GM19463 (cell line): Measurements from ENCODE around the gene SLC5A10.
"Not testable (repeated sequence)": the region's sequence is repeated elsewhere in the genome, so short reads cannot be mapped to it uniquely, and the experiment has no call there.

Experiments used
- ATAC-seq: cut with Tn5 transposase; IDR thresholded peaks from one replicate; pipeline ENCODE4 v1.9.1; 2021; ENCODE audit warnings: mild to moderate bottlenecking, moderate library complexity; ENCODE audit not compliant: unreplicated experiment

Gene SLC5A10

DNA sequence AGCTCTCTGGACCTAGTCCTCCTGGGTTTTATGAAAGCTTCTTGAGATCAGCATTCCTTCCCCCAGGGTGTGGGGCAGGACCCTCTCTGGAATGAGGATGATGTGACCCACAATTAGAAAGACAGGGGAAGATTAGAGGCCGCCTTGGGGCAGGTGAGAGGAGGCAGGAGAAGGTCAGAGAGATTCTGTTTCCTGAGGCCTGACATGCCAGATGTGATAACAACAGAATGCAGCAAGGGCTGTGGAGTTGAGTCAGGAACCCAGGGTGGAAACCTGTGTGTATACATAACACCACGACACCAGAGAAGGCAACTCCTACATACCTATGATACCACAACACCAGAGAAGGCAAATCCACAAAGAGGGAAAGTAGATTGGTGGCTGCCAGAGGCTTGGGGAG lies 5.4 kb upstream of the SLC5A10 start:
- no peak for ATAC-seq

DNA sequence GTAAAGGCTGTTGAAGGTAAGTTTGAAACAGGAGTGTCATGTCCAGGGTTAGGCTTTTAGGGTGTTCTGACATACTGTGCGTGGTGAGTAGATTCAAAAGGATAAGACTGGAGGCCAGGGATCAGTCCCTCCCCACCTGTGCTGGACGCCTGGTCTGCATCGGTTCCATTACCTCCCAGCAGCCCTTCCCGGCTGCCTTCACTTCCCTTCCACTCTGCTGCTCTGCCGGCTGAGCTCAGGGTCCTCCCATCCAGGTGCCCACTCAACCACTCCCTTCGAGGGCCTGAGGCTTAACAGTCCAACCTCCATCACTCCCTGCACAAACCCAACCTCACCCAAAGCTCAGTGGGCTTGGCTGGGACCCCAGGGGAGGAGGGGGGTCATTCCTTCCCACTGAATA lies 4.1 kb upstream of the SLC5A10 start:
- ATAC-seq, result no peak

DNA sequence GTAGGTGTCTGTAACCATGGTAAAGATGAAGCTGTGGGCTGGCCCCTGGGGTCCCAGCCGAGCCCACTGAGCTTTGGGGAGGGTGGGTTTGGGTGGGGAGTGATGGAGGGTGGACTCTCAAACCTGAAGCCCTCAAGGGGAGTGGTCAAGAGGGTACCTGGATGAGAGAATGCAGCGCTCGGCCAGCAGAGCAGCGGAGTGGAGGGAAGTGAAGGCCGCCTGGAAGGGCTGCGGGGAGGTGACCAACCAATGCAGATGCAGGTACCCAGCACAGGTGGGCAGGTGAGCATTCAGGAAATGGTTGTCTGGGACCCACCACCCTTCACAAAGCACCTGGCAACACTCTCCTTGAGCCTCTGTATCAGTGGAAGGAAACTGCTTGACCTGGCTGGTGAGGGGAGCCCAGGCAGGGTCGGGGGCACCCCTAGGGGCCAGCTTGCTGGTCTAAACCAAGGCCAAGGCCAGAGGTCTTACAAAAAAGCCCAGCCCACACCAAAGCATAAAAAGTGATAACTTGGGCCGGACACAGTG lies 3.4 kb upstream of the SLC5A10 start:
- no peak for ATAC-seq

DNA sequence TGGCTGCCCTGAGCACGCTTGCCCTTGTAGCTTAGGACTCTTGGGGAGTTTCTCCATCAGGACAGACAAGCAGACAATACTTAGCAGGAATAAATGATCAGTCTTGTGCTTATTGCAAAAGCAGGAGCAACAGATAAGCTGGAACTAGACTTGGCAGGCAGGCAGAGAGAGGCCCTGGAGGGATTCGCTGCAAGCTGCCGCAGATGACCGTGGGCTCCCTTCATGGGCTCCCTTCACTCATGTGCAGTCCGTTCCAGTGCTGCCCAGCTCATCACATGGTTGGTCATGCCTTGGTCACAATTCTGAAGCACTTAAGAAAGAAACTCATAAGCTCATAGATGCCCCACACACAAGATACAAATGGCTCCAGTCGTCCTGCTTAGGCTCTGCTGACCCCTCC lies 2.4 kb upstream of the SLC5A10 start:
- ATAC-seq, result no peak

DNA sequence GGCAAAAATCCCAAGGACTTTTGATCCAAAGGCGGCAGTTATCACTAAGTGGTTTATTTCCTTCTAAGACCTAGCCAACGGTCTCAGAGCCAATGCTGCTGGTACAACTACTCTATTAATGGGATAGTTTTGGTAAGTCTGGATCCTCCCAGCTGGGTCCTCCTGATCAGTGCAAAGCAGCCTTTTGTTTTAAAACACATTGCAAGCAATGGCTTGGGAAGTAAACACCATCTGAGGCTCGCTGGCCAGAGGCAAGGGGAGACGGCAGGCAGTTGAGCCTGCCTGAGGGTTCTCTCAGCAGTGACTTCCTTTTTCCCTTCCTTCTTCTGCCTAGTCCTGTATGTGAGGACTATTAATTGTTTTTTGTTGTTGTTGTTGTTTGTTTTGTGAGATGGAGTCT lies 1.6 kb upstream of the SLC5A10 start:
- no peak for ATAC-seq

DNA sequence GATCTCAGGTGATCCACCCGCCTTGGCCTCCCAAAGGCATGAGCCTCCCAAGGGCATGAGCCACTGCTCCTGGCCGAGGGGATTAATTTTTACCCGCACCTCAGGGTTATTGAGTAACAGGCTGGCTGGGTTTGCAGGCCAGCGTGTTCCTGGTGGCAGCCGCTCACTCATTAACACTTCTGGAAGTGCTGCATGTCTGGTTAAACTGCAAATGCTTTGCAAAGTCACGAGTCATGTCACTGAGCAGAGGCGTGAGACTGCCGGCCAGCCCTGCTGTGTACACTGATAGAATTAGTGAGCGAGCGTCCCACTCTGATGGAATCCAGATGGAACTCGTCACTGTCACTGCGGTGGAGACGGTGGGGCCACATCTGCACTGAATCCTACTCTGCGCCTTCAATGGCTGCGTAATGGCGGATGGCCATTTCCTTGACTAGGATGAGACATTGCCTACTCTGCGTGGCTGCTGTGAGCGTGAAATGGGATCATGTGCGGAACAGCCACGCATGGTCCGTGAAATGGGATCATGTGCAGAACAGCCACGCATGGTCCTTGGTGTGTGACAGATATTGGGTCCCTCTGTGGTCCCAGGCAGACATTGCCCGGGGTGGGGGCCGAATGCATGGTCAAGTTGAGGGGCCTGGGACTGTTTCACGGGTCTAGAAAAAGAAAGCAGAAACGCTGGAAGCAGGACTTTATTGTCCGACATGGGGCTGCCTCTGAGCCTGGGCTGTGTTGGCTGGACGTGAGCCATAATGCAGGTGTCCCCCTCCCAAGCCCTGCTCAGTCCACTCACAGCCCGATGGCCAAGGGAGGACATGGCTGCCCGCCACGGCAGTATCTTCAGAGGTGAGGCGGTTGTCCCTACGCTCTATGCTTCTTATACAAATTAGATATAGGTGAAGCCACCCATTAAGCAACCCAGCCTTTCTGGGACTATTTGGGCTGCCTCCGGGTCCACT lies 740 bp upstream of the SLC5A10 start:
- ATAC-seq, result no peak

DNA sequence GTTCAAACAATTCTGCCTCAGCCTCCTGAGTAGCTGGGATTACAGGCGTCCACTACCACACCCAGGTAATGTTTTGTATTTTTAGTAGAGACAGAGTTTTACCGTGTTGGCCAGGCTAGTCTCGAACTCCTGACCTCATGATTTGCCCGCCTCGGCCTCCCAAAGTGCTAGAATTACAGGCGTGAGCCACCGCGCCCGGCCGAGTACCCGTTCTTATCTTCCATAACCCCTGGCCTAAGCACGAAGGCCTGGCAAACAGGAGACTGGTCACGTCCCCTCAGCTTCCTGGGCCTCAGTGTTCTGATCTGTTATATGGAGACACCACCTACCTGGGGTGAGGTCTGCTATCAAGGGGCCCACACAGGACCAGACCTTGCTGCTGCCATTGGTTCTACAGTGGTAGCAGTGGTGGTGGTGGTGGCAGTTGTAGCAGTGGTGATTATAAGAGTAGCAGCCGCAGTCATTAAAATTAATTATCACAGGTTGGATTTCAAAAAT lies 1.3 kb downstream of the SLC5A10 start:
- ATAC-seq, result no peak

DNA sequence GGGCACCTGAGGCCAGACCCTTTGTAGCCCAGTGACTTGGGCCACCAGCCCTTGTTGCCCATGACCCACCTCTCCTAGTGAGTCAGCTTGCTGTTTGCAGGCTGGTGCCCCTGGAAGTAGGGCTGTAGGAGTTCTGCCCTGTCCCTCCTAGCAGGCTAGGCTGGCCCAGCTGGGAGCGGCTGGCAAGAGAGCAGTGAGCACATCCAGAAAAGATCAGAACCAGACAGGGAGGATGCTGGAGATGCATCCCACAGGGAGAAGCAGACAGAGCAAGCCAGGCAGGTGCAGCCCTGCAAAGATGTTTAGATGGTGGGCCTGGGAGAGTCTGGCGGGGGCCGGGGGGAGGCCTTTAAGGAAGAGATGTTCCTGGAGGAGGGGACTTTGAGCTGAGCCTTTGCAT lies 2.4 kb downstream of the SLC5A10 start:
- no peak for ATAC-seq

DNA sequence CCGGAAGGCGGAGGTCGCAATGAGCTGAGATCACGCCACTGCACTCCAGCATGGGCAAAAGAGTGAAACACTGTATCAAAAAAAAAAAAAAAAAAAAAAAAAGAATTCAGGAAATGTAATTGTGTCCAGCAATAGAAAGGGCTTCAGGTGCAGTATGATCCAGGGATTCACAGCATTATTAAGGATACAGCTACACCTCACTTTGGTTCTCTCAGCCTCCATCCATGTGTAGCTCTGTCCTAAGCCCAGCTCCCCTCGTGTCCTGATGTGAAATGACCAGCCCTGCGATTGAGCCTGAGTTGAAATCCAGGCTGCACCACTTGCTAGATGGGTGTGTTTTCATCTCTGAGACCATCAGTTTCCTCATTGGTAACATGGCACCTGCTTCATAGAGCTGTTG lies 3.0 kb downstream of the SLC5A10 start:
- no peak for ATAC-seq

DNA sequence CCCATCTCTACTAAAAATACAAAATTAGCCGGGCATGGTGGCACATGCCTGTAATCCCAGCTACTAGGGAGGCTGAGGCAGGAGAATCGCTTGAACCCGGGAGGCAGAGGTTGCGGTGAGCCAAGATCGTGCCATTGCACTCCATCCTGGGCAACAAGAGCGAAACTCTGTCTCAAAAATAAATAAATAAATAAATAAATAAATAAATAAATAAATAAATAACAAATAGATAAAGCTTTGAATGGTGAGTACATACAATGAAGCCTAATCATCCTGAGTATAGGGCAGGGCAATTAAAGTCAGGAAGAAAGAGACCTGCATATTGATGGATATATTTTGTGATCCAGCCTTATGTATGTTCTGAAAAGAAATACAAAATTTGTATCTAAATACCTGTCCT lies 4.1 kb downstream of the SLC5A10 start:
- ATAC-seq, result not testable (repeated sequence)

DNA sequence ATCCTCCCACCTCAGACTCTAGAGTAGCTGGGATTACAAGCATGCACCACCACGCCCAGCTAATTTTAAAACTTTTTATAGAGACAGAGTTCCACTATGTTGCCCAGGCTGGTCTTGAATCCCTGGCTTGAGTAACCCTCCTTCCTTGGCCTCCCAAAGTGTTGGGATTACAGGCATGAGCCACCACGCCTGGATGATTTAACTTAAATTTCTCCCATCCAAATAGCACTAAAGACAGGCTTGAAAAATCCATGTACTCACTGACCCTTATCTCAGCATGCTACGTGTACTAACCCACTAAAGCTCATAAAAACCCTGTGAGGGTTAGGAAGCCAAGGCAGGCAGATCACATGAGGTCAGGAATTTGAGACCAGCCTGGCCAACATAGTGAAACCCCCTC lies 4.6 kb downstream of the SLC5A10 start:
- ATAC-seq, result no peak

DNA sequence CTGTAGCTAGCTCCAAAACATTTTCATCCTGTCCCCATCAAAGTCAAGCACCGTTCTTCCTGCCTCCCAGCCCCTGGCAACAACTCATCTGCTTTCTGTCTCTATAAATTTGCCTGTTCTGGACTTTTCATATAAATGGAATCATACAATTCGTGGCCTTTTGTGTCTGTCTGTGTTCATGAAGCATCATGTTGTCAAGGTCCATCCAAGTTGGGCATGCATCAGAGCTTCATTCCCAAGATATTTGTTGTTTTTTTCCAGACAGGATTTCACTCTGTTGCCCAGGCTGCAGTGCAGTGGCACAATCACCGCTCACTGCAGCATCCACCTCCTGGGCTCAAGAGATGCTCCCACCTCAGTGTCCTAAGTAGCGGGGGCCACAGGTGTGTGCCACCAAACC lies 5.9 kb downstream of the SLC5A10 start:
- ATAC-seq, result no peak

DNA sequence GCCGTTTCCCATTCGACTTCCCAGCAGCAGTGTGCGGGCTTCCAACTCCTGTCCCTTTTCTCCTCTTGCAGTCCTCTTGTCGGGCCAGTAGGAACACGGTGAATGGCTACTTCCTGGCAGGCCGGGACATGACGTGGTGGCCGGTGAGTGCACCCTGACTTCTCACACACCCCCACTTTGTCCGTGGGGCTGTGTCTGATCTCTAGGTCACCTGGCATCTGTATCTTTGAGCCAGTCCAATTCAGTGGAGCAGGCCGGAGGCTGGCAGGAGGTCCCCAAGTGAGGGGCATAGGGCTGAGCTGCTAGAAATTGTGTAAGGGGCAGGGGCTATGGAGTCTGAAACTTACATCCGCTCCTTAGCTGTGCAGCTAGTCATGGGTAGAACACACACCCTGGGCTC lies 6.6 kb downstream of the SLC5A10 start:
- no peak for ATAC-seq

DNA sequence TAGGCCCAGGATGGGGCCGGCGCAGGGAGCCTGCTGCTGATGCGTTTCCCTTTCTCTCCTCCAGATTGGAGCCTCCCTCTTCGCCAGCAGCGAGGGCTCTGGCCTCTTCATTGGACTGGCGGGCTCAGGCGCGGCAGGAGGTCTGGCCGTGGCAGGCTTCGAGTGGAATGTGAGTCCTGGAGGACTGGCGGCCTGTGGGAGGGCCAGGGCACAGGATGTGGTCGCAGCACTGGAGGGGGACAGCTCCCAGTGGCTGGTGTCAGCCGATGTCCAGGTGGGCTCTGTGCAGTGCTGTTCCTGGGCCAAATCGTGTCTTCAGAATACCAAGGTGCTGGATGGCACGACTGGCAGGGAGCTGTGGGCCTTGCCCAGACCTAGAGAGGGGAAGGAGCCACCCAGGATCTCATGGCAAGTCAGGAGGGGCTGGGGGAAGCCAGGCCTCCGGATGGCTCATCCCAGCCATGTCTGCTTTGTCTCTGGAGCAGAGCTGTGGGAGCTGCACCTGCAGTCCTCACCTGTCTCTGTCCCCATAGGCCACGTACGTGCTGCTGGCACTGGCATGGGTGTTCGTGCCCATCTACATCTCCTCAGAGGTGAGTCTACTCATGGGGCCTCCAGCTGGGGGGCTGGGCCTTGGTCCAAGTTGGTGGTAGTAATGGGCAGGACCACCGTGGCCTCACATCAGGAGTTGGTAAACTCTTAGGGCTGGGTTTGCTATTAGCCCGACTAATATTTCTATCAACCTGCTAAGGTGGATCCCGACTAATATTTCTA lies 7.3 kb downstream of the SLC5A10 start:
- ATAC-seq, result no peak

DNA sequence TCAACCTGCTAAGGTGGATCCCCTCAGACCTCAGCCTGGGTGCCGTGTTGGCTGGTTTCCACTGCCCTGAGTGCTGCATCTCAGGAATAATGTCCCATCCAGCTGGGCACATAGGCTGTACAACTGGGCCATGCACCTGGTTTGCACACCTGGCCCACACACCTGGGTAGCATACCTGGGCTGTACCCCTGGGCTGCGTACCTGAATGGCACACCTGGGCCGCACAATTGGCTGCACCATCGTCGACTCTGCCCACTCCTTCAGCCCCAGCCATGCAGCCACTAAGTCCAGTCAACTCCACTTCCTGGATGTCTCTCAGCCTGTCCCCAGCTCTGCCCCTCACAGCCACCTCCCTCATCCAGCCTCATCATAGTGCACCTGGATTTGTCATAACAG lies 7.9 kb downstream of the SLC5A10 start:
- no peak for ATAC-seq

DNA sequence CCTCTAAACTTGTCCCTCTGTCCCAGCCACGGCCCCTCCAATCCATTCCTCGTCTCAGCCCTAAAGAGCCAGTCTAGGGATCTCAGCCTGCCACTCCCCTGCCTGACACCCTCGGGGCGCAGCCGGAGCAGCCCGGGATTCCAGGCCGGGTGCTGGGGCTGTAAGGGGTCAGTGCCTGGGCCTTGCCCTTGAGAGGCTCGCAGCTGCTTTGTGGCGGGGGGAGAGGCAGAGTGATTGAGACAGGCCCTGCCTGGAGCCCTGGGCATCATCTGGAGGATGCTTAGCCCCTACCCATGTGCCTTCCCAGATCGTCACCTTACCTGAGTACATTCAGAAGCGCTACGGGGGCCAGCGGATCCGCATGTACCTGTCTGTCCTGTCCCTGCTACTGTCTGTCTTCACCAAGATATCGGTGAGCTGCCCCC lies 8.3 kb downstream of the SLC5A10 start:
- ATAC-seq, result no peak

DNA sequence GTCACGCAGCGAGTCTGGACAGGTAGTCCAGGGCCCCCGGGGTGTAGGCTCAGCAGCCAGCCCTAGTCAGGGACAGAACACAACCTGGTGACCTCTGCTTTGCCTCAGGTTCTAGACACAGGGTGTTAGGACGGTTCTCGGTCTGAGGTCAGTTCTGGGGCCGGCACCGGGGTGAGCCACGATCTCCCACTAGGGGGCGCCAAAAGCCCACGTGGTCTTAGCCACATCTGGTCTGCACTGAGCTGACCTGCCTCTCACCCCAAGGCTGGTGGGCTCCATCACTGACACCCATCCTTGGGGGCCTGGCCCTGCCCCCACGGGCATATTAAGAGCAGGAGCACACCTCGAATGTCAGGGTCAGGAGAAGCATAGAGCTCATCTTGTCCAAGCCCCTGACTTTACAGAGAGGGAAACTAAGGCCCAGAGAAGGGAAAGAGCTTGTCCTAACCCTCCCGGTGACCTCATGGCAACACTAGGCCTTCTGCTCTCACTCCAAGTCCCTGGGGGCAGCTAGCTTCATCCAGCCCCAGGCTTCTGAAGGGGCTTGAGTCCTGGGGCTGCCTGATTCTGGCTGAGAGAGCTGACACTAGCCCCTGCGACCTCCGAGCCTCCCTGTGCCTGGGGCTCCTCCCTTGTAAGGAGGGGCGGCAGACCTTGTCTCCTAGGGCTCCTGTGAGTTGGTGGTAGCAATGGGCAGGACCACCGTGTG lies 9.0 kb downstream of the SLC5A10 start:
- no peak for ATAC-seq

DNA sequence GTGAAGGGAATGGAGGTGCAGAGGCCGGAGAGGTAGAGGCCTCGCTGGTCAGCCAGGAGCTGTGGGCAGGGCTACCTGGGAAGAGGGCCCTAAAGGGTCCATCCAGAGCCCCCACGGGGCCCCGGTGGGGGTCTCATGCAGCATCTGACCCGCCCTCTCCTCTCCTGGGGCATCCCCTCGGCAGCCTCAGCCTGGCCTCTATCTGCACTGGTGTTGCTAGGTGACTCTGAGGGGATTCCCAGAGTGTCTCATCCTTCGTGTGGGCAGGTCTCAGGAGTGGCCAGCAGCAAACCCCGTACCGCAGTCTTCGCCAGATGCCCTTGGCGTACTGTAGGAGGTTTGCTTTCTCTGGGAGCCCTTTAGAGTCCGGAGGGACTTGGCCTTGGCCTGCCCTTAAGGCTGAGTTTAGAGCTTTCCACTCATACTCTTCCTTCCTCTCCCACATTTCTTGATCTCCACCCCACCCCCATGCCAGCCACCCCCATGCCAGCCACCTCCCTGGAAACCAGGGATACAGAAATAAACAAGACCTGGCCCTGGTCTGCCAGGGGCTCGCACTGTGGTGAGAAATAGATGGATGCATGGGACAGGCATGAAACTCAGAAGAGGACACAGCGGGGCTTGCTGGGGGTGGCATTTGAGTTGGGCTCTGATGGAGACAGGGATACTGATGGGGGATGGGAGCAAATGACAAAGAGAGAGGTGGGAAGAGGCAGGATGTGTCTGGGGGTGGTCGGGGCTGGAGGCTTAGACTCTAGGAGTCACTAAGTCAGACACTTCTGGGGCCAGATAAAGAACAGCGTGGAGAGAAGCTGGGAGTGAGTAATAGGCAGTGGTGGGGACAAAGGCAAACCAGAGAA lies 9.9 kb downstream of the SLC5A10 start:
- ATAC-seq, result no peak

DNA sequence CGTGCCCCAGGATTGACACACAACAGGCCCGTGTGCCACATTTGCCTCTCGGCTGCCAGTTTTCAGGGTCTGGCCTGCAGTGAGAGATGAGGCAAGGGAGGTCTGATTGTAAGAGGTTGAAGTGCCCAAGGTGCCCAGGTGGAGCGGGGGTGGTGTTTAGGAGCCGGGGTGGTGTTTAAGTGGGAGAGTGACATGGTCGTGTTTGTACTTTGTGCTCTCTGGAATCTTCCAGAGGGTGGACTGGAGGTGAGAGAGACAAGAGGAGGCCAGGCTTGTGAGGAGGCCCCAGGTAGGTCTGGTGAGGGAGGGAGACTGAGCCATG lies 10.5 kb downstream of the SLC5A10 start:
- no peak for ATAC-seq
